Activated CD4-positive, alpha-beta T cell treated with anti-CD3 and anti-CD28 coated beads for 24 hours (primary cell): ENCODE measurements around the gene KAZN.

Source experiments
- DNase-seq, 2 donors: peaks; one replicate each; pipeline ENCODE4 v3.0.0-alpha.2; 2020; ENCODE audit warnings: low read depth in 2 of 2

Gene KAZN

GRCh38 chr1:14647777-14648176 lies 49.3 kb downstream of the KAZN start:
- no peak for DNase-seq

- no peak for DNase-seq
These were observed 49.9 kb downstream of the KAZN start for GRCh38 chr1:14648391-14648790.

GRCh38 chr1:14648896-14649855 lies 50.7 kb downstream of the KAZN start:
- no peak for DNase-seq

- no peak for DNase-seq
These were observed 51.5 kb downstream of the KAZN start for GRCh38 chr1:14649976-14650375.

GRCh38 chr1:14650951-14651350 lies 52.5 kb downstream of the KAZN start:
- no peak for DNase-seq

GRCh38 chr1:14652840-14653239 lies 54.4 kb downstream of the KAZN start:
- DNase-seq: no peak

- DNase-seq: no peak
These were observed 55.0 kb downstream of the KAZN start for GRCh38 chr1:14653461-14653960.

- no peak for DNase-seq
These were observed 56.1 kb downstream of the KAZN start for GRCh38 chr1:14654554-14654953.

GRCh38 chr1:14655385-14655784 lies 56.9 kb downstream of the KAZN start:
- no peak for DNase-seq

GRCh38 chr1:14656384-14656937 lies 58.0 kb downstream of the KAZN start:
- no peak for DNase-seq

GRCh38 chr1:14658642-14659041 lies 60.2 kb downstream of the KAZN start:
- DNase-seq: no peak

- no peak for DNase-seq
These were observed 61.4 kb downstream of the KAZN start for GRCh38 chr1:14659913-14660312.

GRCh38 chr1:14660801-14661200 lies 62.3 kb downstream of the KAZN start:
- no peak for DNase-seq

- DNase-seq: no peak
These were observed 62.7 kb downstream of the KAZN start for GRCh38 chr1:14661222-14661621.

- DNase-seq: no peak
These were observed 63.6 kb downstream of the KAZN start for GRCh38 chr1:14662116-14662515.

- no peak for DNase-seq
These were observed 65.3 kb downstream of the KAZN start for GRCh38 chr1:14663773-14664172.

- no peak for DNase-seq
These were observed 67.9 kb downstream of the KAZN start for GRCh38 chr1:14666373-14666772.

- DNase-seq: no peak
These were observed 68.6 kb downstream of the KAZN start for GRCh38 chr1:14666962-14667650.

GRCh38 chr1:14667651-14667984 lies 69.1 kb downstream of the KAZN start:
- no peak for DNase-seq

GRCh38 chr1:14668538-14668937 lies 70.1 kb downstream of the KAZN start:
- no peak for DNase-seq

GRCh38 chr1:14672005-14672404 lies 73.5 kb downstream of the KAZN start:
- DNase-seq: no peak

- no peak for DNase-seq
These were observed 75.5 kb downstream of the KAZN start for GRCh38 chr1:14674030-14674429.

GRCh38 chr1:14676400-14676799 lies 77.9 kb downstream of the KAZN start:
- no peak for DNase-seq
